Measurements from ENCODE around the gene FBXO24. TPM values are rescaled to one million over a fixed set of nuclear protein-coding genes. Genes with fewer than 3 reads are reported as not detected.
A peak's percentile ranks its signal among the peaks of the same experiment; 100 is the strongest.

The FBXO24 gene
- total and polyA plus RNA-seq, 7 donors, result 0.13 to 1.1 (median 0.30) TPM

DNA sequence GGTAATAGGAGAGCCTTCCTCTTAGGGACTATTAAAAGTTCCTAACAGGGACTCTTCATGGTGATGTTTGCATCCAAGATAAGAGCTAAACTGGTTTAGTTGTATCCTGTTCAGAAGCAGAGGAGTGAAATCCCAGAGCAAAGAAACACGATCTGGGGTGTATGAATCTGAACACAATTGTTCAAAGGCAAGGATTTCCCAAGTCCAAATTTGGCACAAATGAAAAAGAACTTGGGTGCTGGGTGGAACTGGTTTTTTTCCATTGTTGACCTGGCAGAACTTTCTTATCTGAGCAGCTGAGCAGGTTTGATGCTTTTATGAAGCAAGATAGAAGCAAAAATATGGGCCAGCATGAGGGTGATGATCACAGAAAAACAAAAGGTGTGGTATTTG, 41.2 kb upstream of the FBXO24 start:
- peaks cover 0 to 5% of the 10 kb centered on the region in 2 donors for H3K36me3 ChIP-seq (ENCODE audit: insufficient read depth in 1 of 2, low read depth in 1 of 2)
- no peak overlapping the region for H3K4me3 ChIP-seq
- intact Hi-C loops (cut with DNase I), result loop anchor here (5.0 kb wide), 1 partner anchor 68 kb away; the partner anchor contains the start of gene TSC22D4 (in 2 of the 2)
- ATAC-seq (no peak), DNase-seq (no peak)
- H3K9me3 ChIP-seq, result no peaks in the 10 kb centered on the region
- peaks cover 30% of the 10 kb centered on the region for H3K4me1 ChIP-seq
- 21 to 37% (median 21%) methylated on average over 1 of the region's 1 CpG for WGBS, 3 donors
- no peaks in the 10 kb centered on the region for H3K27me3 ChIP-seq (ENCODE audit: insufficient read depth in 3 of 3, low read length in 2 of 3)
- H3K27ac ChIP-seq, result peak overlapping the region; percentile 71
- TF ChIP-seq, protein P1, sequence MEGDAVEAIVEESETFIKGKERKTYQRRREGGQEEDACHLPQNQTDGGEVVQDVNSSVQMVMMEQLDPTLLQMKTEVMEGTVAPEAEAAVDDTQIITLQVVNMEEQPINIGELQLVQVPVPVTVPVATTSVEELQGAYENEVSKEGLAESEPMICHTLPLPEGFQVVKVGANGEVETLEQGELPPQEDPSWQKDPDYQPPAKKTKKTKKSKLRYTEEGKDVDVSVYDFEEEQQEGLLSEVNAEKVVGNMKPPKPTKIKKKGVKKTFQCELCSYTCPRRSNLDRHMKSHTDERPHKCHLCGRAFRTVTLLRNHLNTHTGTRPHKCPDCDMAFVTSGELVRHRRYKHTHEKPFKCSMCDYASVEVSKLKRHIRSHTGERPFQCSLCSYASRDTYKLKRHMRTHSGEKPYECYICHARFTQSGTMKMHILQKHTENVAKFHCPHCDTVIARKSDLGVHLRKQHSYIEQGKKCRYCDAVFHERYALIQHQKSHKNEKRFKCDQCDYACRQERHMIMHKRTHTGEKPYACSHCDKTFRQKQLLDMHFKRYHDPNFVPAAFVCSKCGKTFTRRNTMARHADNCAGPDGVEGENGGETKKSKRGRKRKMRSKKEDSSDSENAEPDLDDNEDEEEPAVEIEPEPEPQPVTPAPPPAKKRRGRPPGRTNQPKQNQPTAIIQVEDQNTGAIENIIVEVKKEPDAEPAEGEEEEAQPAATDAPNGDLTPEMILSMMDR (IDR thresholded peaks at IDR 0.05), result no peak

DNA sequence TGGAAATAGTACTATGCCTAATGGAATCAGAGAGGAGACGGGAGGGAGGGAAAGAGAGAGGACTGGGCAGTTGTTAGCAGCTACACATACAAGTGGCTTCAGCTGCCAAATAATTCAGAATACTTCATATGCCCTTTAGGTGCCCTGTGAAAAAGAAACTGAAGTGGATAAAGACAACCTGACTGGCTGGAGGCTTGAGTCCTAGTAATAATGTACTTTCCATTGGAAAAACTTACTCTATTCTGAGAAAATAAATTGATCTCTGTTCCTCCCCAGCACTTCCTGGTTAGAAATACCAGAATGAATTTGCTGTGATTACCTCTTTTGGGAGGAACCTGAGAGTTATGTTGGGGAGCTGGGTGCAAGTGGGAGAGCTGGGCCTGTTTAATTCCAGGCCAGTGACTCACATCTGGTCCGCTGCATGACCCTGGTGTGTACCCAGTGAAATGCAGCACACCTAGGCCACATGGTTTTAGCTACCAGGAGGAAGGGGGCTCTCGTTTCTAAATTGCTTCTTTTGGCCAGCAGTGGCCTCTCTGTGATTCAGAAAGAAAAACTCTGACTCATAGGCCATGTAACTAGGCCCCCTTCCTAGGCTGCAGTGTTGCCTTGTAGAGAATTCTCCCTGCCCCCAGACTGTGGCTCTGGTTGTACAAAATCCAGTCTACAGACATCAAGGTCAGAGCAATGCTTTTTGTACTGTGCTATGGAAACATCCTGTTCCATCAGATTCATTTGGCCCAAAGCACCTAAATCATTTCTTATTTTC, 40.6 kb upstream of the FBXO24 start:
- H3K4me3 ChIP-seq, result no peak overlapping the region
- peaks cover 26% of the 10 kb centered on the region for H3K4me1 ChIP-seq
- peaks cover 0 to 8% of the 10 kb centered on the region in 2 donors for H3K36me3 ChIP-seq (ENCODE audit: insufficient read depth in 1 of 2, low read depth in 1 of 2)
- DNase-seq (no peak), ATAC-seq (peak; percentile 57 to 84 (median 81))
- no peaks in the 10 kb centered on the region for H3K27me3 ChIP-seq (ENCODE audit: insufficient read depth in 3 of 3, low read length in 2 of 3)
- H3K9me3 ChIP-seq, result no peaks in the 10 kb centered on the region
- TF ChIP-seq, protein P1 (IDR thresholded peaks at IDR 0.05), result no peak
- WGBS, 3 donors, result 32 to 44% (median 39%) methylated on average over 3 of the region's 3 CpGs
- peak overlapping the region; percentile 71 for H3K27ac ChIP-seq
- intact Hi-C loops (cut with DNase I), result loop anchor here (2.0 to 5.0 kb wide), 2 partner anchors 13 to 68 kb away; partner anchors contain the start of gene TSC22D4 (in 1 of the 2)

DNA sequence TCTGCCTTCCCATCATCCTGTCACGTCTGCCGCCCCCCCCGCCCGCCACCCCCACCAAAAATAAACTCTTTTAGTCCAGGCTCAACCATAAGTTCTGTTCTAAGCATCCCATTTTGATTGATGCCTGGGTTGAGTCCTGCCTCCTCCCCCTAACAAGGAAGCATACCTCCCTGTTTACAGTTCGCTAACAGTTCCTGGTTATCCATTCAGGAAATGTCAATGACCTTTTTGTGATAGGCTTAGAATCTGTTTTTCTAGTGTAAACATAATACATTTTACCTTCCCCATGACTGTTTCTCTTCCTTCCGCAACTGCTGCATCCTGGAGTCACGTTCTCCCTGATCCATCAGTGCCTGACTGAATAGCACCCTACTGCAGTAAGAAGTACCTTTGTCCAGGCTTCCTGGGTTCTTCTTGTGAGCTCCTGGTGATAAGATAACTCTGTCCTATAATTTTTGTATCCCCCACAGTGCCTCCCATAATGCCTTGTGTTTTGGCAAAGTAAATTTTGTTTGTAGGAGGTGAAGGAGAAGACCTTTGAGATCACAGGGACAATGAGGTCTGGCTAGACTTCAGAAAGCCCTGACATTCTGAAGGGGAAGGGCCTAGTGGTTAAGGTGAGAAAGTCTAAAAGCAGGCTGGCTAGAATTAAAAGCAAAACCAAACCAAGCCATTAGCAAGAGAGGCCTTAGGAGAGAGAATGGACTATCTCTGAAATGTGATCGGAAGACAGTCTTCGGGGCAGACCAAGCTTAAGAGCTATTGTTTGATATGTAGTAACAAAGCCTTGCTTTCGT, 39.8 kb upstream of the FBXO24 start:
- TF ChIP-seq, protein P1 (IDR thresholded peaks at IDR 0.05), result no peak
- Histone ChIP-seq H3K27ac (peak overlapping the region; percentile 71), H3K9me3 (no peaks in the 10 kb centered on the region), H3K36me3 (ENCODE audit: insufficient read depth in 1 of 2, low read depth in 1 of 2) (peaks cover 0 to 13% of the 10 kb centered on the region in 2 donors), H3K4me1 (peaks cover 26% of the 10 kb centered on the region), H3K4me3 (no peak overlapping the region), H3K27me3 (ENCODE audit: insufficient read depth in 3 of 3, low read length in 2 of 3) (no peaks in the 10 kb centered on the region)
- intact Hi-C loops (cut with DNase I), result loop anchor here (2.0 to 5.0 kb wide), 2 partner anchors 14 to 69 kb away; partner anchors contain the start of gene TSC22D4 (in 1 of the 2)
- ATAC-seq (peak in 3 of 4 donors; percentile 12 to 22 (median 18)), DNase-seq (no peak)
- WGBS, 3 donors, result 69 to 79% (median 78%) methylated on average over 10 of the region's 10 CpGs

DNA sequence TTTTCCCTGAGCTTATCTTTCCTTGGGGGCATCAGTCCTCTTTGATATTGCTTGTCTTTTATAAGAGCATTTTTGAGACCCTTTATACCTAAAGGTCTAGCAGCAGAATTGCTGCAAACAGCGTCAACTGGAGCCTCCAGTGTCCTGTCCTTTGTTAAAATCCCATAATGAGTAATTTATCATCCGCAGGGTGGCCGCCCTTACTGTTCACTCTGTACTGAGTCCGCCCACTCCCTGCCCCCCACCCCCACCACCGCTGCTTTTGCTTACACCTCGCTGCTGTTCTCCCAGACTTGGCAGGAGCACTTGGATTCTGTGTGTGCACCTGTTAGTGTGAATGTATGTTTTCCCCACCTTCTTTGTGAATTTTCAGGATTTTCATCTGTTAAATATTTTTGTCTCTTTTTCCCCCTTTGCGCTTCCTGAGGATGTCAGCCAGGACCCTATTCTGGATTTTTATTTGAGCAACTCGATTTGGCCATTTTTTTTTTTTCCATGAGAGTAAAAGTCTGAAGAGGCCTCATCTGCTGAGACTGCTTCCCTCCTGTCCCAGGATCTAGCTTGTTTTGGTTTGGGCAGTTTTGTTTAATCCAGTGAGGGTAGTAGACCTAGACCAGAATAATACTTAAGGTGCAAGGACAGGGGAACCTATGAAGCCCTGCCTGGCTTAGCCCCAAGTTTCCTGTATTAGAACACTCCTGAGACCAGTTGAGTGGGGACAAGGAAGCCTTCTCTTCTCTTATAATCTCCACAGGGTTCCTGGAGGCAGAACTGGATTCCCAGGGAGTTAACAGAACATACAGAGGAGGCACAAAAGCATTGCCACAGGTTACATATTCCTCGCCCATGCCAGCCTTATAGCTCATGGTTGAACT, 39.0 kb upstream of the FBXO24 start:
- no peak for DNase-seq
- Histone ChIP-seq H3K4me1 (peaks cover 26% of the 10 kb centered on the region), H3K27ac (peak overlapping the region; percentile 71), H3K27me3 (ENCODE audit: insufficient read depth in 3 of 3, low read length in 2 of 3) (no peaks in the 10 kb centered on the region), H3K9me3 (no peaks in the 10 kb centered on the region), H3K36me3 (ENCODE audit: insufficient read depth in 1 of 2, low read depth in 1 of 2) (peaks cover 0 to 19% of the 10 kb centered on the region in 2 donors), H3K4me3 (no peak overlapping the region)
- 57 to 62% (median 61%) methylated on average over 9 of the region's 9 CpGs for WGBS, 3 donors
- no peak for ATAC-seq
- TF ChIP-seq, protein P1 (IDR thresholded peaks at IDR 0.05), result no peak
- intact Hi-C loops (cut with DNase I), result loop anchor here (2.0 to 5.0 kb wide), 2 partner anchors 14 to 70 kb away; partner anchors contain the start of gene TSC22D4 (in 1 of the 2)
